Mammary epithelial cell (primary cell): ENCODE measurements around the gene AGAP1.

Source experiments
- CTCF ChIP-seq, 2 donors: IDR thresholded peaks in 1 of 2; conservative IDR thresholded peaks in 1 of 2; 2 replicates each; pipeline ENCODE4 v1.5.1; 2011 to 2012; ENCODE audit warnings: inconsistent platforms in 2 of 2, low read length in 2 of 2, mild to moderate bottlenecking in 2 of 2, control low read depth in 1 of 2, low read depth in 1 of 2; ENCODE audit not compliant: insufficient read depth in 1 of 2; ENCODE audit errors: extremely low read depth in 1 of 2
- EZH2 ChIP-seq: IDR thresholded peaks from 2 replicates; pipeline ENCODE4 v1.6.1; 2012; ENCODE audit warnings: low read length, inconsistent platforms, borderline replicate concordance

DNA sequence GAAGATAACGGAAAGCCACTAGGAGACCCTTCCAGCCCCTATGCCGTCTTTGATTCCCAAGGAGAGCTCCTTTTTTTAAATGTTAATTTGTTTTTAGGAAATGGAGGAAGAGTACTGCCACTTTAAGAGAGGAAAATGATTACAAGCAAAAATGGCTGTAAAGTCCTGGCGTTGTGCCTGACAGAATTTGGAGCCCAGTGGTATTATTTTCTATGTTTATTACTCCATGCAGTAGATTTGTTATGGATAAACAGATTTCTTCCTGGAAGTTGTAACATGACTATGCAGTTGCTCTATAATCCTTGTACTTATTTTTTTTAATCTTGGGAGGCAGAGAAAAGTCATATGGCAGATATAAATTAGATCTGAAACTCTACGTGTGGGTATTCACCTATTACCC lies 533.0 kb downstream of the AGAP1 start:
- TF ChIP-seq CTCF (conservative IDR thresholded peaks at IDR 0.05 in 1 of 2, IDR thresholded peaks at IDR 0.05 in 1 of 2; ENCODE audit: extremely low read depth in 1 of 2, insufficient read depth in 1 of 2, low read depth in 1 of 2, low read length in 2 of 2) (no peak), EZH2 (no peak)
